Lung microvascular endothelial cell (primary cell): ENCODE results near the gene UBP1. TPM values are rescaled to one million over a fixed set of nuclear protein-coding genes. Genes with fewer than 3 reads are reported as not detected.
"Not testable (repeated sequence)": the region's sequence is repeated elsewhere in the genome, so short reads cannot be mapped to it uniquely, and the experiment has no call there.

Experiments
- DNase-seq, 2 donors: peaks; one replicate each; pipeline versions ENCODE4 v3.0.0 to v3.0.0-alpha.2; 2010; ENCODE audit warnings: low read depth in 2 of 2
- total RNA-seq: library from RNA; depleted of rRNA; stranded (reverse); fragments of >200 nt; gene quantifications from 2 replicates; pipeline ENCODE4 v1.2.1, GENCODE V29; 2014

UBP1 gene
- total RNA-seq, 1 donor from 2014 or later, result 37.3 TPM

DNA sequence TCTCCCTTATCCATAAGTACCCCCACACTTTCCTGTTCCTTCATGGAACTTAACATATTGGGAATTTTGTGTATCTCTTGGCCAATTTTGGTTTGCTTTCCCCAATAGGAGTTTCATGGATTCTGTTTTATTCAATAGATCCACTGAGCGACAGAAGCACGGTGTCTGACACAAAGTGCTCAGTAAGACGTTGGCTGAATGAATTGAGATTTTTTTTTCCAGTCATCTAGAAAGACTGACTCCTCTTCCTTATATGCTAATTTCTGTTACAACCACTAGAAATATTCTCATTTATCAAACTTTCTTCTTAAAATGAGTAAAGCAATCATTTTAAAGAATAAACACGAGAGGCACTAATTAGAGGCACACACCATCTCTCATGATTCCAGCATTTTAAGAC, 48.1 kb downstream of the UBP1 start:
- DNase-seq, result no peak

DNA sequence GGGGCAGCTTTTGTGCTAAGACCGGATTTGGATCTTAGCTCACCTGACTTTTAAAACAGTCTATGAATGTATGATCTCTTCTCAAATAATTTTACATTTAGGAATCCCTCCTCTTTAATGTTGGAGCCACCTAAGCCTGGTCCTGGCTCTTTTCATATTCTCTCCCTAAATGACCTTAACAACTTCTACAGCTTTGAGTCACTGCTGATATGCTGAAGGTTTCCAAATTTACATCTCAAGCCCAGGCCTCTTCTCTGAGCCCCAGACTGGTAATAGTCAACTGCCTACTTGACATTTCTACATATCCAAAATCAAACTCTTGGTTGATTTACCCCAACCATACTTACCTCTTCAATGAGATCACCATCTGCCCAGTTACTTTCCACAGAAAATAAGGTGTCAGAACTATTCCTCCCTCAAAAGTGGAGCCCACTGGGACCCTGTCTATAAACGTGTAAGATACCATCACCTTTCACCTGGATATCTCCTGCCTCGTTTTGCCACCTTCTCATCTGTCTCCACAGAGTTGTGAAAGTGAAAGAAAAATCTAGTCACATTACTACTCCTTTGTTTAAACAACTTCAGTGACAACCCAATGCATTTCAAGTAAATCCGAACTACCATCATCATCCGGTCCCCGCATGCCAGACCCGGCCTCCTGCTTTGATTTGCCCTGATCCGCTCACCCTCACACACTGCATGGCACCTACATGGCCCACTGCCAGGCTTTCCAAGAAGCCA, 48.8 kb downstream of the UBP1 start:
- DNase-seq, result no peak

DNA sequence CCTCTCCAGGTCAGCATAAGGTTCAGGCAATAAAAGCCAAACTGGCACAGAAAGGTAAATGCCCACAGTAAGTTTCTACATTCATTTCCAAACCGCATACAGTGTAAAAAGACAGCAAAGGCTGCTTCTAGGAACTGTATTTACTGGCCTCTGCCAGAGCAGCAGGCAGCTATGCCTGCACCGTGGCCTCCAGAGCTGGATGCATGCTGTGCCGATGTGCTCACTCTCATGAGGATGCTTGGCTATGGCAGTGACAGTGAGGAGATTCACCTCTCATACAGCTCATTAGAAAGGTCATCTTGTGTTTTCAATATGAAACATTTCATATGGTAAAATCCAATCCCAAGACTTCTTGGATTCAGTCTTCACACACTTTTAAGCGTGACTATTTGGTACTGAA, 50.3 kb downstream of the UBP1 start:
- no peak for DNase-seq

DNA sequence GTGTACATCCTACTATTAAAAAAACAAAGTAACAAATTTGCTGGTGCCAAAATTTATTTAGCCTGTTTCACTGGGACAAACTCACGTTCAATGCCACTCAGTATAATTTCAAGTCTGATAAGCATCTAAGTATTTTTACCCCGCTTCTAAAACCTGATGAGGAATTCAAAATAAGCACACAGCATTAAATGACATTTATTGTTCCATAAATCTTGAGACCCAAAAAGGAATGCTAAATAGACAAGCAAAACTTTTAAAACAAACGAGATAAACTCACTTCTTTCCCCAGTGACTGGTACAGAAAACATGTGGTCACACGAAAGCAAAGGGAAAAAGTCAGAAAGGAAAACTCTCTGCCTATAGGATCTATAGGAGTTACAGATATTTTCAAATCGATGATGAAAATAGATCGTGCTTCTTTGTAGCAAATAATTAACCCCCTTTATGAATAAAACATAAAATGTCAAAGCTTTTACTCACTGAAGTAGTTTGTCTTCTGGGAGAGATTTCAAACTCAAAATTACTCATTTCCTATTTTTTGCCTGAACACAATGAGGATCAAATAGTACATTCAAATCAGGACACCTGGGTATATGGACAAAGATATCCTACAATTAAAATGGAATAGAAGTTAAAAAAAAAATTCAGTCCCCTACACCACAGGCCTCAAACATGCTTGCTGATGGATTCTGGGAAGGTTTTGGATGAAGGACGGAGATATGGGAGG, 51.7 kb downstream of the UBP1 start:
- peak; percentile 50 to 64 for DNase-seq

DNA sequence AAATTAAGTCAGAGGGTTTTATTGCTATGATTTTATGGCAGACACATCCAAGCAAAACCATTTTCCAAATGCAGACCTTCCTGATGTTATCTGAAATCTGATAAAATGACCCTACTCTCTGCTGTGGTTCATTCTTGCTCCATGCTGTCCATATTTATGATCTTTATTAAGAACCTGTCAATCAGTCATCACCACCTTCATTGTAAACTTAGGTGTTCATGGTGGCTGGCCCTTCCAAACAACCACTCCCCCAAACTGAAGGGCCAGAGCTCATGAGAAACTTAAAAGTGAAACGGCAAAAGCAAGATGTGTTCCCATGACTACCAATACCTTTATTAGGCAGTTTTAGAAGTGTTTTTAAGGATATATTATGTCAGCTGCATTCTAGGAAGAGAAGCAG, 53.6 kb downstream of the UBP1 start:
- no peak for DNase-seq

DNA sequence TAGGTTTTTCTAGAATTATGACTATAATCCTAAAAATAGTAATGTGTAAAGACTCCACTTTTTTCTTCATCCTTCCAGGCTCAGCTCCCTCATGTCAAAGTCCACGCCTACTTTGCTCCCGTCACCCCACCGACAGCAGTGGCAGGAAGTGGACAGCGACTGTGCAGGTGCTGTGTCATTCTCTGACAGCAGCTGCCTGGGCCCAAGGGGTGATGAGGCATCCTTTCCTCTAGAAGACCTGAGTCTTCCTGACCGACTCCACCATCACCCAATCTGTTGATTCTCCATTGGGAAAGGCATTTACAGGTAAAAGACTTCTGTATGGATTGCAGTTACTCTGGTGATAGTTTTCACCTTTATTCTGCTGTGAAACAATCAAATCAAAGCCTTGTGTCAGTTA, 54.8 kb downstream of the UBP1 start:
- peak; percentile 34 to 52 for DNase-seq

DNA sequence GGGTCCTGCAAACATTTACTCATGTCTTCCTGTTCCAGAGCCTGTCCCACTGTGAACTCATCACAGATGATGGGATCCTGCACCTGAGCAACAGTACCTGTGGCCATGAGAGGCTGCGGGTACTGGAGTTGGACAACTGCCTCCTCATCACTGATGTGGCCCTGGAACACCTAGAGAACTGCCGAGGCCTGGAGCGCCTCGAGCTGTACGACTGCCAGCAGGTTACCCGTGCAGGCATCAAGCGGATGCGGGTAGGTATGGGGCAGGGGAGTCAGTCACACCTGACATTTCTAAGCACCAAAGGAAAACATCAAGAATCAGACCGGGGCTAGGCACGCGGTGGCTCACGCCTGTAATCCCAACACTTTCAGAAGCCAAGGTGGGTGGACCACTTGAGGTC, 56.3 kb downstream of the UBP1 start:
- DNase-seq, result no peak

DNA sequence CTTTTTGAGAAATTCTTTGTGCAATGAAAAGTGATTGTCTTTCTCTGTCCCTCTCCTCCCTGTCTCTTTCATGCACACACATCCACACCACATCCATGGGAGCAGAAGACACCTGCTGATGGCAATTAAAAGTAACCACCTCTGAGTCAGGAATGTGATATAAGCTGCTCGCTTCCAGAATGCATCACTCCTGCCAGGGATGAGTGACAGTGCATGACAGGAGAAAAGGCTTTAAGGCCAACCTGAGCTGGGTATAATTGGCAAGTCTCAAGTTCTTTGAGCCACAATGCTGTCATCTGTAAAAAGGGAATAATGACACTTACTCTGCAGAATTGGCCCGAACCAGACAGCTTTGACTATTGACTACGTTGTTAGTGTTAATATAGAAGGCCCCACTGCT, 59.6 kb downstream of the UBP1 start:
- DNase-seq, result no peak

DNA sequence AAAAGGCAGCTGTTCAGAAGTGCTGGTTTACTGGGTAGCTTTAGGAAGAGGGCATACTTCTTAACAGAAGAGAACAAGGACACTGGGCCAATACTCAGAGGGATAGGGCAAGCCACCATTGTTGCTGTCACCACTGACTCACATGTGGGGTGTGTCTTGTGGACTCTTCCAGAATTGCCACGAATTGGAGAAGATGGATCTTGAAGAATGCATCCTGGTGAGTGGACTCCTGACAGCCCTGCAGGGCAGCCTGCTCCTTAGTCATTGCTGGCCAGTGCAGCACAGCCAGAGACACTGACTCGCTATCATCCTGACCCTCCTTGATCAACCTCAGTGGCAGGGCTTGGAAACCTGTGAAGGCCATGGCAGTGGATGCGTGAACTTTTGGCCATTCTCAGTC, 62.3 kb downstream of the UBP1 start:
- peak in 1 of 2 donors; percentile 32 for DNase-seq

DNA sequence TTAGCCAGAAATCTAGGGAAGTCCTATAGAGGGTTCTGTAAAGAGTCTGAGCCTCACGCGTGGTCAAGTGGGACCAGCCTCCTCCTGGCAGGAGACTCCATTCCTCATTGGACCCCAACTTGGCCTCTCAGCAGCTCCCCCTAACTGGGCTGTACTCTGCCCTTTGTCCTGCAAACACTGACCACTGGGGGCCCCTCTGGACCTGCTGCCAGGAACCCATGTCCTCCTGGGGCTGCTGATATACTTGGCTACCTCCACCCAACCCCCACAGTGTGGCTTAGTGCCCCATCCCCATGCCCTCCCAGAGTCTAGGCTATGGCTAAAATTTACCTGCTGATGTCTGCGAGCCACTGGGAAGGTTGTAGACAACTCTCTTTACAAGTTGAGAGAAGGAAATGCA, 62.7 kb downstream of the UBP1 start:
- DNase-seq, result no peak

DNA sequence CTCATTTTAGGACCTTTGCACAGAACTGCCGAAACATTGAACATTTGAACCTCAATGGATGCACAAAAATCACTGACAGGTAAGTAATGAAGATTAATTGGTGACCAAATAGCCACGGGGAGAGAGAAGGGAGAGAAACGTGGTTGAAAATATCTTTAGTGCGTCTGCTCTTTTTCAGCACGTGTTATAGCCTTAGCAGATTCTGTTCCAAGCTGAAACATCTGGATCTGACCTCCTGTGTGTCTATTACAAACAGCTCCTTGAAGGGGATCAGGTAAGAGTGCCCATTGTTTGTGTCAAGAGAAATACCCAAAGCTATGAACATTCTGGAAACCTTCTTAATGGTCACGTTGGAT, 67.1 kb downstream of the UBP1 start:
- no peak for DNase-seq

DNA sequence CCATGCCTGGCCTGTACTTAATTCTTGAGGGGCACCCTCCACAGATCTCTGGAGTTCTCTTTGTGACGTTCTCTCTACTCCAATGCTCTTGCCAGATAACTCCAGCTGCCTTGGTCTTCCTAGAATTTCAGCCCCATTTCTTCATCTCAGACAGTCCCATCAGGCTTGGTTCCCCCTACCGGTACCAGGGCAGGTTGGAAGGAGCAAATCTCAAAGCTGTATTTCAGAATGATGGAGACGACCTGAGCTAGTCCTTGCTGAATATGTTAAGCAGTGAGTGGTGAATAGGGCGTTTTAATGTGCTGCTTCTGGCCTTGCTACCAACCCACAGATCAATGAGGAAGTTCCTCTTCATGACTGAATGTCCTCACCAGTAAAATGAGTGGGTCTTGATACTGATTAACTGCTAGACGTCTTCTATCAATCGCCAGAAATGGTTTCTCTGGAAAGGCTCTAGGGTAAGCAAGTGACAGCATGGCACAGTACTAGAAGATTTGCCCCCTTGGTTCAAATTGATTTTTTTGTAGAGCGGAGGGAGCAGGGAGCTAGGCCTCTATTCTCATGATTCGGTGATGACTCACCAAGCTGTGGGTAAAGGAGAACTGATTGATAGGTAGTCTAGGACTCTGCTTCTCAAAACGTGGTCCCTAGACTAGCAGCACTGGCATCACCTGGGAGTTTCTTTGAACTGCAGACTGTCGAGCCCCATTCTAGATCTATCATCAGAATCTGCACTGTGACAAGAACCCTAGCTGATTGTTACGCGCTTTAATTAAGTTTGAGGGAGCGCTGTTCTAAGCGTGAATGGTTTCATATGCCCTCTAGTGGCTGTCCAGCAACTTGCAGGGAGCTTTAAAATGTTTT, 67.8 kb downstream of the UBP1 start:
- DNase-seq, result peak; percentile 65 to 71

DNA sequence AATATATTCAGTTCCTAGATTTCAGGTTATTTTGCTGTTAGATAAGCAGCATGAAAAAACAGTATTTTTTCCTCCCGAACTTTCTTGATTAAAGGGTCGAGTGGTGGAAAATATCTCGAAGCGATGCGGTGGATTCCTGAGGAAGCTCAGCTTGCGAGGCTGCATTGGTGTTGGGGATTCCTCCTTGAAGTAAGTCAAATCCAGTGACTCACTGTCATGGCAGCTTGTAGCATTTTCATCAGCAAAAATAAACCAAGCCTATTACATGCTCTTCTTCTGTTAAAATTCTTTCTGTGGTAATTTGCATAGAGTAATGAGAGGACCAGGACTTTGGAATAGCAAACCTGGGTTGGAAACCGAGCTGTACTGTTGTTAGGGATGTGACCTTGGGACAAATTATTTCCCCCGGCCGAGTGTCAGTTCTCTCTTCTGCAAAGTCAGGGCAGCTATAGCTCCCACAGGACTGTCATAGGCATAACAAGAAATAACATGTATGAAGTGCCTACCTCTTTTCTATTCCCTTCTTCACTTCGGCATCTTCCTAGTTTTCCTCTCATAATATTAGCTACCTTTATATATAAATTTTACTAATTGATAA, 75.6 kb downstream of the UBP1 start:
- no peak for DNase-seq

DNA sequence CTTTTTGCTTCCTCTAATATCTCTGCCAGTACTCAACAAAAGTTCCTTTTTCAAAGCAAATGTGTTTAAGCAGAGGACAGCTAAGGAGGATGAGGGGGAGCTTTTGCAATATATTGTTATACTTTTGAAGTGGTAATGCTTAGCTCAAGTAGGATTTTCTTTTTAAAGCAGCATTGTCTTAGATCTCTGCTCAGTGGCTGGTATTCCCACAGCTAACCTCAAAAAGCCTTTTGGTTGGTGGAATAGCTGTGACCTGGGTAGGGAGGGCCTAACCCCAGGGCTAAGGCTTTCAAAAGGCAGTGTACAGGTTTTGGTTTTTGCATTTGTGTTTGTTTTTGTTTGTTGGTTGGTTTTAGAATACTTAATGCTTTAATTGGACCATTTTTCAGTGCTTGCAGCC, 76.1 kb downstream of the UBP1 start:
- no peak for DNase-seq

DNA sequence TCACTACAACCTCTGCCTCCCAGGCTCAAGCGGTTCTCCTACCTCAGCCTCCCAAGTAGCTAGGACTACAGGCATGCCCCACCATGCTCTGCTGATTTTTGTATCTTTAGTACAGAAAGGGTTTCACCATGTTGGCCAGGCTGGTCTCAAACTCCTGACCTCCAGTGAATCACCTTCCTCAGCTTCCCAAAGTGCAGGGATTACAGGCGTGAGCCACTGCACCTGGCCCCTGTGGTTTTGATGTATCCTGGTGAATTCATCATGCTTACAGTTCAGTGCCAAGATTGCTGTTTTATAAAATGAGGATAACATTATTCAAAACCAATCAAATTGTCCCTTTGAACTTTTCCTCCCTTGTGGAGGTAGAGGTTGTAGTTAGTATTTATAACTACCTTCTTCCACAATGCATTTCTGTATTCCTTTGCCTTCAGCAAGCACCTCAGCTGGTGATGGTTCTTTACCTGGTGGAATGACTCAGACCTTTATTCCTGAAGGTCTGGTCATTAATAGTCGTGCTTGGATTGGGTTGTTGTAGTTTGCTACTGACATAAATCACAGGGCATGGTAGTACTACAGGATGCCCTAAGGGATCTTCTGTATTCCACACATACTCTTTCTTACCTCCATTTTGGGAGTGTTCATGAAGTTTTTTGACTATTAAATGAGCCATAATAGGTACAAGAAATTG, 76.9 kb downstream of the UBP1 start:
- peak in 1 of 2 donors; percentile 58 for DNase-seq

DNA sequence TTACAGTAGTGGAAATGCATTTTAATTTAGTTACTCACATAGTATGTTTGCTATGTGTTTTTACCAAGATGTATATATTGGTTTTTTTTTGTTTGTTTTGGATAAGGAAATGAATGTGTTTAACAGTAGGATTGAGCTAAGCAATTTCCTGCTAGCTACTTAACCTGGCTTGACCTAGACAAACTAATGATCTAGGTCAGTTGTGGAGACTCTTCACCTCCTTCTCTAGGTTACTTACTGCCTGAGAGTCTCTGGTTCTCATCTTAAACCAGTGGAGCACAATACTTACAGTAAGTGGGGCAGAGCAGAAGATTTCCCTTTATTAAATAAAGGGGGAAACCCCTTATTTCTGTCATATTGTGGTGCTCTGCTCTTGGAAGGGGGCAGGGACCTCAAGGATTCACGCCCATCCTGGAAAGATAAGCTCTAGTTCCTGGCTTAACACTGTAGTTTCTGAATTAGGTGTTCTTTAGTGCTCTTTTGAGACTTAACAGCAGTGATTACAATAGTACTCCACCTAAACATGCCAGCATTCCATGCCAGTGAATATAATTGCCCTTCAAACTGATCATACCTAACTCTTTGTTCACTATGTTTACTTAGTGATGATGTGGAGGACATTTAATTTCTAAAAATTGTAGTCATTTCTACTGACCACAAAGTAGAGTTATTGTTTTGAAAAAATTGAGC, 79.9 kb downstream of the UBP1 start:
- peak; percentile 31 to 36 for DNase-seq

DNA sequence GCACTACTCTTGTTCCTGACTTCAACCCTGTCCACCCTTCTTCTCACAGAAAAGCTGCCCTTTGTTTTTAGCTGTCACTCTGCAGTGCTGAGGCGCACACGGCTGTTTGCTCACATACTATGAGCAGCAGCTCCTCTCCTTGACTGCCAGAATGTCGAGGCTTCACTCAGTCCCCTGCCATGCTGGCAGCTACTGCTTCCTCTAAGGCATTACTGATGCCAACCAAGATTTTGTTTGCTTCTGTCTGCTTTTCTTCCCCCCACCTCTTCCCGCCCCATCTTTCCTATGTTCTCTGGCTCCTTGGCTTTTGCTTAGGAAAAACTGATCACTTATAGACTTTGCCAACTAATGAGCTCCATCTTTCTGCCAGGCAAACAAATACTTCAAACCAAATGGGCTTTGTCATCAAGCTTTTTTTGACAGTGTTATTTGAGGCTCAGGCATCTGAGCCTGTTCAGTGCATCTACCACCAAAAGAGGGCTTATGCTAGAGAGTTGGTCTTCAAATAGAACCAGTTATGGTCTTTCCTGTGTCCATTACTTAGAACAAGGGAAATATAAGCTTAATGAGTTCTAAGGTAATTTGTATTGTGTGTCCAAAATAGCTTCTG, 81.9 kb downstream of the UBP1 start:
- no peak for DNase-seq

DNA sequence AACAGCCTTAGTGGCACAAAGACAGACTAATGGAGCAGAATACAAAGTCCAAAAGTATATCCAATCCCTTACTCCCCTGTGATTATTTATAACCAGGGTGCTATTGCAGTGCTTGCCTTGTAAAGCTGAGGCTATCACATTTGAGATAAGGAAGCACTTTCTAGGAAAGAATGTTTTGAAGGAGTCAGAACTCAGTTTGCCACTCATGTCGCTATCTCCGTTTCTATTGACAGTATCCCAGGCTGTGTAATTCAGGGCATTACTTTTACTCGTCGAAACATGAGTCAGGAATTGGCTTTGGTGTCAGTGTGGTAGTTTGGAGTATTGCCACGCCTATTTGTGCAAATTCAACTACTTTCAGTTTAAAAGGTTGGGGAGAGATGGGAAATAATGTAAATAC, 84.6 kb downstream of the UBP1 start:
- DNase-seq, result peak; percentile 59 to 66

DNA sequence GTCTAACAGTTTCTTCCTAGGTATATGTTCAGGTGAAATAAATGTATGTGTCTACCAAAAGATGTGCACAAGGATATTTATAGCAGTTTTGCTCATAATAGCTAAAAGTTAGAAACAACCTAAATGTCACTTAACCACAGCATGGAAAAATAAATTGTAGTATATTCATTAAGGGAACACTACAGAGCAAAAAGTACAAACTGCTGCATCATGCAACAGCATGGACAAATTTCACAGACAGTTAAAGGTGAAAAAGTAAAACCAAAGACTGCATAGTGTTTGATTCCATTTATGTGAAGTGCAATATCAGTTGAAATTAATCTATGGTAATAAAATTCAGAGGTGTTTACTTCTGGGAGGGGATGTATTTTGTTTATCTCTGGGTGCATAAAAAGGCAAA, 100.4 kb downstream of the UBP1 start:
- DNase-seq, result no peak

DNA sequence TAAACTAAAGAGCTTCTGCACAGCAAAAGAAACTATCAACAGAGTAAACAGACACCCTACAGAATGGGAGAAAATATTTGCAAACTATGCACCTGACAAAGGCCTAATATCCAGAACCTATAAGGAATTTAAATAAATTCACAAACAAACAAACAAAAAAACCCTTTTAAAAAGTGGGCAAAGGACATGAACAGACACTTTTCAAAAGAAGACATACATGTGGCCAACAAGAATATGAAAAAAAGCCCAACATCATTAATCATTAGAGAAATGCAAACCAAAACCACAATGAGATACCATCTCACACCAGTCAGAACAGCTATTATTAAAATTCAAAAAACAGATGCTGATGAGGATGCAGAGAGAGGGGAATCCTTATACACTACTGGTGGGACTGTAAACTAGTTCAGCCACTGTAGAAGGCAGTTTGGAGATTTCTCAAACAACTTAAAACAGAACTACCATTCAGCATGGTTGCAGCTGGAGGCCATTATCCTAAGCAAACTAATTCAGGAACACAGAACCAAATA, 101.2 kb downstream of the UBP1 start:
- DNase-seq, result not testable (repeated sequence)
